HUES6 (cell line): ENCODE results near the gene ADARB1.

Experiments
- H3K27ac ChIP-seq: 2 replicates; pipeline ENCODE4 v1.7.0; 2013; ENCODE audit warnings: low read depth, mild to moderate bottlenecking, low read length, inconsistent platforms
- H3K27me3 ChIP-seq: 2 replicates; pipeline ENCODE4 v1.6.1; 2013; ENCODE audit warnings: low read length; ENCODE audit not compliant: control insufficient read depth, insufficient read depth
- H3K36me3 ChIP-seq: 2 replicates; pipeline ENCODE4 v1.6.1; 2013; ENCODE audit warnings: low read length; ENCODE audit not compliant: control insufficient read depth, insufficient read depth
- H3K4me1 ChIP-seq: 2 replicates; pipeline ENCODE4 v1.6.1; 2013; ENCODE audit warnings: low read length; ENCODE audit not compliant: control insufficient read depth, insufficient read depth
- H3K4me3 ChIP-seq: 2 replicates; pipeline ENCODE4 v1.5.1; 2013; ENCODE audit warnings: low read depth, low read length
- H3K9ac ChIP-seq: one replicate; pipeline ENCODE4 v1.6.1; 2013; ENCODE audit warnings: mild to moderate bottlenecking, low read length
- H3K9me3 ChIP-seq: 2 replicates; pipeline ENCODE4 v1.6.1; 2013; ENCODE audit warnings: low read depth, low read length; ENCODE audit not compliant: control insufficient read depth, insufficient read depth

The ADARB1 gene

GRCh38 chr21:45050797-45051489 is 23.4 kb upstream of the ADARB1 start:
- Histone ChIP-seq H3K27ac (no peak overlapping the region), H3K4me1 (peaks cover 19% of the 10 kb centered on the region), H3K36me3 (no peaks in the 10 kb centered on the region), H3K4me3 (no peak overlapping the region), H3K27me3 (no peaks in the 10 kb centered on the region), H3K9ac (no peak overlapping the region), H3K9me3 (peaks cover 12% of the 10 kb centered on the region)

- no peaks in the 10 kb centered on the region for H3K27me3 ChIP-seq
- no peak overlapping the region for H3K4me3 ChIP-seq
- H3K9me3 ChIP-seq = peaks cover 5% of the 10 kb centered on the region; the same call in 1 of the 2 replicates
- no peaks in the 10 kb centered on the region for H3K36me3 ChIP-seq
- H3K9ac ChIP-seq = no peak overlapping the region
- H3K27ac ChIP-seq = no peak overlapping the region
- H3K4me1 ChIP-seq = peaks cover 22% of the 10 kb centered on the region
Measured at GRCh38 chr21:45051580-45052434, 22.6 kb upstream of the ADARB1 start.

GRCh38 chr21:45052960-45053359 is 21.4 kb upstream of the ADARB1 start:
- Histone ChIP-seq H3K36me3 (no peaks in the 10 kb centered on the region), H3K4me1 (peaks cover 22% of the 10 kb centered on the region), H3K27ac (no peak overlapping the region), H3K27me3 (no peaks in the 10 kb centered on the region), H3K9ac (no peak overlapping the region), H3K4me3 (no peak overlapping the region), H3K9me3 (no peaks in the 10 kb centered on the region)

- no peaks in the 10 kb centered on the region for H3K36me3 ChIP-seq
- H3K9me3 ChIP-seq = no peaks in the 10 kb centered on the region
- no peak overlapping the region for H3K27ac ChIP-seq
- no peak overlapping the region for H3K9ac ChIP-seq
- peaks cover 22% of the 10 kb centered on the region for H3K4me1 ChIP-seq
- H3K27me3 ChIP-seq = no peaks in the 10 kb centered on the region
- H3K4me3 ChIP-seq = no peak overlapping the region
Measured at GRCh38 chr21:45053561-45054226, 20.7 kb upstream of the ADARB1 start.

GRCh38 chr21:45054227-45054926 is 20.0 kb upstream of the ADARB1 start:
- Histone ChIP-seq H3K4me3 (no peak overlapping the region), H3K27ac (no peak overlapping the region), H3K9me3 (no peaks in the 10 kb centered on the region), H3K36me3 (no peaks in the 10 kb centered on the region), H3K4me1 (peaks cover 22% of the 10 kb centered on the region), H3K9ac (no peak overlapping the region), H3K27me3 (no peaks in the 10 kb centered on the region)

GRCh38 chr21:45054927-45055612 is 19.3 kb upstream of the ADARB1 start:
- Histone ChIP-seq H3K4me1 (peaks cover 22% of the 10 kb centered on the region), H3K27me3 (no peaks in the 10 kb centered on the region), H3K9ac (no peak overlapping the region), H3K36me3 (no peaks in the 10 kb centered on the region), H3K9me3 (no peaks in the 10 kb centered on the region), H3K27ac (no peak overlapping the region), H3K4me3 (no peak overlapping the region)

- no peaks in the 10 kb centered on the region for H3K27me3 ChIP-seq
- H3K9ac ChIP-seq = no peak overlapping the region
- no peak overlapping the region for H3K27ac ChIP-seq
- no peak overlapping the region for H3K4me3 ChIP-seq
- H3K9me3 ChIP-seq = no peaks in the 10 kb centered on the region
- H3K36me3 ChIP-seq = no peaks in the 10 kb centered on the region
- peaks cover 16% of the 10 kb centered on the region for H3K4me1 ChIP-seq
Measured at GRCh38 chr21:45055861-45056260, 18.5 kb upstream of the ADARB1 start.

- no peak overlapping the region for H3K9ac ChIP-seq
- no peak overlapping the region for H3K4me3 ChIP-seq
- H3K36me3 ChIP-seq = no peaks in the 10 kb centered on the region
- H3K9me3 ChIP-seq = no peaks in the 10 kb centered on the region
- H3K4me1 ChIP-seq = peaks cover 11% of the 10 kb centered on the region
- no peak overlapping the region for H3K27ac ChIP-seq
- no peaks in the 10 kb centered on the region for H3K27me3 ChIP-seq
Measured at GRCh38 chr21:45056296-45056904, 18.0 kb upstream of the ADARB1 start.

- Histone ChIP-seq H3K4me3 (no peak overlapping the region), H3K27ac (no peak overlapping the region), H3K9ac (no peak overlapping the region), H3K9me3 (no peaks in the 10 kb centered on the region), H3K4me1 (peaks cover 7% of the 10 kb centered on the region; the same call in 1 of the 2 replicates), H3K27me3 (no peaks in the 10 kb centered on the region), H3K36me3 (no peaks in the 10 kb centered on the region)
Measured at GRCh38 chr21:45056917-45057560, 17.3 kb upstream of the ADARB1 start.

- Histone ChIP-seq H3K36me3 (no peaks in the 10 kb centered on the region), H3K4me1 (peaks cover 7% of the 10 kb centered on the region; the same call in 1 of the 2 replicates), H3K27me3 (no peaks in the 10 kb centered on the region), H3K4me3 (no peak overlapping the region), H3K27ac (no peak overlapping the region), H3K9ac (no peak overlapping the region), H3K9me3 (no peaks in the 10 kb centered on the region)
Measured at GRCh38 chr21:45057886-45058285, 16.5 kb upstream of the ADARB1 start.
